Naive thymus-derived CD4-positive, alpha-beta T cell (primary cell): ENCODE results near the gene CAMK2D. TPM values are rescaled to one million over a fixed set of nuclear protein-coding genes. Genes with fewer than 3 reads are reported as not detected.

Experiments used
- ATAC-seq: fragments of 150-1000 bp; cut with Tn5 transposase; 2 replicates; pipeline ENCODE4 v1.10.0; 2021; ENCODE audit warnings: mild to moderate bottlenecking, moderate library complexity
- CTCF ChIA-PET: fragments of 350-600 bp; sonication (Branson Sonifier 250); formaldehyde crosslinking; loops from one replicate; lab custom pipeline; 2021; ENCODE audit warnings: antibody characterized with exemption; lab: Charles Lee
- POLR2A ChIA-PET: fragments of 350-600 bp; sonication (Branson Sonifier 250); formaldehyde crosslinking; loops from one replicate; lab custom pipeline; 2021; ENCODE audit warnings: antibody characterized with exemption, inconsistent platforms; lab: Charles Lee
- DNase-seq, 9 donors: peaks; one replicate each; pipeline versions ENCODE4 v3.0.0 to v3.0.0-alpha.2; 2020 to 2022; ENCODE audit warnings: mixed read lengths in 1 of 9
- H3K27ac ChIP-seq: one replicate; pipeline ENCODE4 v1.7.0; 2013; ENCODE audit warnings: mild to moderate bottlenecking, low read depth, low read length, moderate library complexity
- H3K27me3 ChIP-seq, 2 donors: one replicate each; pipeline ENCODE4 v1.7.0; 2013; ENCODE audit warnings: low read length in 2 of 2, mild to moderate bottlenecking in 2 of 2, moderate library complexity in 2 of 2; ENCODE audit not compliant: control insufficient read depth in 2 of 2, insufficient read depth in 2 of 2
- H3K36me3 ChIP-seq, 3 experiments: 1 replicate in 2 of 3; 2 replicates in 1 of 3; pipeline ENCODE4 v1.7.0; 2013; ENCODE audit warnings: low read length in 3 of 3, mild to moderate bottlenecking in 3 of 3, moderate library complexity in 1 of 3; ENCODE audit not compliant: insufficient read depth in 3 of 3, control insufficient read depth in 2 of 3
- H3K4me1 ChIP-seq, 2 donors: one replicate each; pipeline ENCODE4 v1.7.0; 2013; ENCODE audit warnings: low read length in 2 of 2, mild to moderate bottlenecking in 2 of 2, moderate library complexity in 1 of 2; ENCODE audit not compliant: control insufficient read depth in 2 of 2, insufficient read depth in 2 of 2
- H3K4me3 ChIP-seq: 2 replicates; pipeline ENCODE4 v1.7.0; 2013; ENCODE audit warnings: mild to moderate bottlenecking, low read length
- H3K9me3 ChIP-seq, 3 experiments: 1 replicate in 2 of 3; 2 replicates in 1 of 3; pipeline ENCODE4 v1.7.0; 2013; ENCODE audit warnings: low read length in 3 of 3; ENCODE audit not compliant: control insufficient read depth in 2 of 3
- H3K27ac Mint-ChIP-seq, 9 donors: one replicate each; pipeline ENCODE4 v1.8.0; 2020 to 2022; ENCODE audit warnings: mixed read lengths in 9 of 9, mild to moderate bottlenecking in 8 of 9, moderate library complexity in 5 of 9, inconsistent platforms in 2 of 9
- H3K27me3 Mint-ChIP-seq, 5 donors: one replicate each; pipeline ENCODE4 v1.8.0; 2021 to 2022; ENCODE audit warnings: mixed read lengths in 5 of 5, mild to moderate bottlenecking in 1 of 5
- H3K36me3 Mint-ChIP-seq, 5 donors: one replicate each; pipeline ENCODE4 v1.8.0; 2020 to 2022; ENCODE audit warnings: mixed read lengths in 5 of 5, mild to moderate bottlenecking in 3 of 5, inconsistent platforms in 1 of 5
- H3K4me1 Mint-ChIP-seq, 7 donors: one replicate each; pipeline ENCODE4 v1.8.0; 2020 to 2022; ENCODE audit warnings: mixed read lengths in 7 of 7, mild to moderate bottlenecking in 3 of 7, inconsistent platforms in 1 of 7
- H3K4me3 Mint-ChIP-seq, 10 donors: one replicate each; pipeline ENCODE4 v1.8.0; 2020 to 2022; ENCODE audit warnings: mild to moderate bottlenecking in 10 of 10, mixed read lengths in 10 of 10, moderate library complexity in 6 of 10, inconsistent platforms in 2 of 10
- H3K9me3 Mint-ChIP-seq, 11 donors: one replicate each; pipeline ENCODE4 v1.8.0; 2020 to 2022; ENCODE audit warnings: mixed read lengths in 11 of 11, mild to moderate bottlenecking in 4 of 11, inconsistent platforms in 1 of 11, moderate library complexity in 1 of 11
- intact Hi-C, 2 donors: fragments of 100-400 bp; cut with micrococcal nuclease; formaldehyde crosslinking; loops; one replicate each; pipeline ENCODE4 v1.15.1; 2023
- polyA plus RNA-seq, 2 donors: library from polyadenylated mRNA; unstranded; fragments of 300-500 nt; fragmentation: Illumina TruSeq; gene quantifications; one replicate each; pipeline ENCODE4 v1.2.3, GENCODE V29; 2021
- total RNA-seq, 6 experiments: library from RNA in 5 of 6; stranded (reverse) in 5 of 6; gene quantifications; 1 replicate in 5 of 6; 2 replicates in 1 of 6; pipeline ENCODE4 v1.2.3 and lab custom pipeline; 2021 to 2026

The CAMK2D gene
- total and polyA plus RNA-seq, 7 experiments from 2014 or later: 13.5 to 41.2 (median 36.1) TPM

DNA sequence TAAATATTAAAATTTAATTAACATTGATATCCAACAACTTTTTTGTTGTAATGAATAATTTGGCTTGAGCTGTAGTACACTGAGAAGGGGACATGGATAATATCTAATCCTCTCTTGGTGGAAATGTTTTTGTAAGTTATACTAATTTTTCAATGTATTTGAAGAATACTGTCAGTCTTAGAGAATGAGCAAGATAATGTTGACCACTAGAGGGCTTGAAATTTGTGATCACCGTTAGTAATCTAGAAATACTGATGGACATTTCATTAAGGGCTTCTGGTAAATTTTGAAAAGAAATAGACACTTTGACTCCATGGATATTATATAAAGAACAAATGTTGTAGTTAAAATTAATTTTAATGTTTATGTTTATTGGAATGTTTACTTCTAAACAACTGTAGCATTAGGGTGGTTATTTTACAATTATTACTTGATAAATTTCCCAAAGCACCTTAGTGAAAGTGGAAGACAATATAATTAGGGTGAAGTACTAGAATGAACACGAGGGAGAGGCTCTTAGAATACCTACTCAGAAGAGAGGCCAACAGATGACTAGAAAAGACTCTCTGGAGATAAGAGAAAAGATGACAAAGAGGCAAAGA is 20.0 kb upstream of the CAMK2D start:
- no peak overlapping the region for H3K4me3 ChIP-seq
- Mint-ChIP-seq H3K9me3 (peaks cover 0 to 8% (median 0%) of the 10 kb centered on the region in 11 donors), H3K27ac (no peak overlapping the region), H3K4me3 (no peak overlapping the region), H3K4me1 (peaks cover 5 to 24% (median 12%) of the 10 kb centered on the region in 7 donors), H3K27me3 (no peaks in the 10 kb centered on the region), H3K36me3 (peaks cover 0 to 5% (median 0%) of the 10 kb centered on the region in 5 donors)
- no peaks in the 10 kb centered on the region for H3K36me3 ChIP-seq
- intact Hi-C loops: loop anchor here (1.0 to 5.0 kb wide), 10 partner anchors 19 to 401 kb away; no protein-coding TSS in a partner anchor
- no peak overlapping the region for H3K27ac ChIP-seq
- no peaks in the 10 kb centered on the region for H3K4me1 ChIP-seq
- DNase-seq: peak in 5 of 9 donors; percentile 21 to 28 (median 27)
- H3K27me3 ChIP-seq: no peaks in the 10 kb centered on the region
- ChIA-PET CTCF (interaction anchor here (1.2 to 1.3 kb wide), 2 partner anchors 14 to 289 kb away, joined by 3 to 6 read pairs; no protein-coding TSS in a partner anchor), POLR2A (no interaction called here)
- ATAC-seq: peak; percentile 41
- no peaks in the 10 kb centered on the region for H3K9me3 ChIP-seq

- Histone ChIP-seq H3K4me3 (no peak overlapping the region), H3K9me3 (no peaks in the 10 kb centered on the region), H3K27ac (no peak overlapping the region), H3K27me3 (no peaks in the 10 kb centered on the region), H3K36me3 (no peaks in the 10 kb centered on the region), H3K4me1 (peaks cover 0 to 3% of the 10 kb centered on the region in 2 donors)
- CTCF ChIA-PET: no interaction called here
- Mint-ChIP-seq H3K27me3 (no peaks in the 10 kb centered on the region), H3K9me3 (peaks cover 0 to 3% (median 0%) of the 10 kb centered on the region in 11 donors), H3K4me3 (no peak overlapping the region), H3K36me3 (peaks cover 0 to 4% (median 0%) of the 10 kb centered on the region in 5 donors), H3K4me1 (peaks cover 0 to 22% (median 18%) of the 10 kb centered on the region in 7 donors), H3K27ac (no peak overlapping the region)
- DNase-seq (no peak), ATAC-seq (no peak)
- intact Hi-C loops: loop anchor here in 1 of 2 donors (5.0 kb wide), 1 partner anchor 384 kb away; no protein-coding TSS in a partner anchor
- POLR2A ChIA-PET: interaction anchor here (1.0 to 1.4 kb wide), 2 partner anchors 8 to 14 kb away, joined by 3 read pairs; no protein-coding TSS in a partner anchor
These were observed 15.1 kb upstream of the CAMK2D start for GRCh38 chr4:113776679-113777078.

- POLR2A ChIA-PET: interaction anchor here (1.0 to 1.4 kb wide), 2 partner anchors 8 to 13 kb away, joined by 3 read pairs; no protein-coding TSS in a partner anchor
These were observed 14.5 kb upstream of the CAMK2D start for GRCh38 chr4:113776016-113776415.

GRCh38 chr4:113773756-113774155 is 12.2 kb upstream of the CAMK2D start:
- Histone ChIP-seq H3K27me3 (no peaks in the 10 kb centered on the region), H3K27ac (no peak overlapping the region), H3K4me3 (no peak overlapping the region), H3K9me3 (no peaks in the 10 kb centered on the region), H3K36me3 (no peaks in the 10 kb centered on the region), H3K4me1 (peaks cover 0 to 3% of the 10 kb centered on the region in 2 donors)
- H3K9me3 Mint-ChIP-seq: peaks cover 0 to 3% (median 0%) of the 10 kb centered on the region in 11 donors
- CTCF ChIA-PET: no interaction called here
- H3K27ac Mint-ChIP-seq: peak overlapping the region in 2 of 9 donors; percentile 2 to 52
- POLR2A ChIA-PET: interaction anchor here (0.7 to 1.9 kb wide), 4 partner anchors 11 to 125 kb away, joined by 3 to 8 read pairs (median 4); no protein-coding TSS in a partner anchor
- DNase-seq (no peak), ATAC-seq (no peak)
- H3K4me1 Mint-ChIP-seq: peaks cover 0 to 18% (median 14%) of the 10 kb centered on the region in 7 donors
- no peaks in the 10 kb centered on the region for H3K27me3 Mint-ChIP-seq
- peak overlapping the region in 1 of 10 donors; percentile 82 for H3K4me3 Mint-ChIP-seq
- intact Hi-C loops: no loop called here
- H3K36me3 Mint-ChIP-seq: peaks cover 0 to 4% (median 0%) of the 10 kb centered on the region in 5 donors

More at GRCh38 chr4:113776016-113776415, 14.5 kb upstream of the CAMK2D start:
- no peaks in the 10 kb centered on the region for H3K36me3 ChIP-seq
- intact Hi-C loops: loop anchor here in 1 of 2 donors (5.0 kb wide), 1 partner anchor 384 kb away; no protein-coding TSS in a partner anchor
- Mint-ChIP-seq H3K4me3 (no peak overlapping the region), H3K36me3 (peaks cover 0 to 4% (median 0%) of the 10 kb centered on the region in 5 donors), H3K9me3 (peaks cover 0 to 3% (median 0%) of the 10 kb centered on the region in 11 donors), H3K27ac (no peak overlapping the region), H3K27me3 (no peaks in the 10 kb centered on the region), H3K4me1 (peaks cover 0 to 18% (median 14%) of the 10 kb centered on the region in 7 donors)
- peaks cover 0 to 3% of the 10 kb centered on the region in 2 donors for H3K4me1 ChIP-seq
- DNase-seq (no peak), ATAC-seq (no peak)
- no peaks in the 10 kb centered on the region for H3K9me3 ChIP-seq
- CTCF ChIA-PET: no interaction called here
- H3K27me3 ChIP-seq: no peaks in the 10 kb centered on the region
- H3K27ac ChIP-seq: no peak overlapping the region
- H3K4me3 ChIP-seq: no peak overlapping the region

DNA sequence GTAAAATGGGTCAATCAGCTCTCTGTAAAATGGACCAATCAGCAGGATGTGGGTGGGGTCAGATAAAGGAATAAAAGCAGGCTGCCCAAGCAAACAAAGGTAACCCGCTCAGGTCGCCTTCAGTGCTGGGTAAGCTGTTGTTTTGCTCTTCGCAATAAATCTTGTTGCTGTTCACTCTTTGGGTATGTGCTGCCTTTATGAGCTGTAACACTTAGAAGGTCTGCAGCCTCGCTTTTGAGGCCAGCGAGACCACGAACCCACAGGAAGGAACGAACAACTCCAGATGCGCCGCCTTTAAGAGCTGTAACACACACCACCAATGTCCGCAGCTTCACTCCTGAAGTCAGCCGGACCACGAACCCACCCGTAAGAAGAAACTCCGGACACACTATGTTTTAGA is 11.5 kb upstream of the CAMK2D start:
- peaks cover 0 to 4% (median 0%) of the 10 kb centered on the region in 5 donors for H3K36me3 Mint-ChIP-seq
- CTCF ChIA-PET: no interaction called here
- intact Hi-C loops: no loop called here
- Histone ChIP-seq H3K27me3 (no peaks in the 10 kb centered on the region), H3K36me3 (no peaks in the 10 kb centered on the region), H3K4me1 (peaks cover 0 to 3% of the 10 kb centered on the region in 2 donors), H3K9me3 (no peaks in the 10 kb centered on the region), H3K4me3 (peak overlapping the region; percentile 38), H3K27ac (no peak overlapping the region)
- ATAC-seq: no peak
- peaks cover under 1 to 18% (median 14%) of the 10 kb centered on the region in 7 donors for H3K4me1 Mint-ChIP-seq
- peak overlapping the region in 6 of 9 donors; percentile 2 to 82 (median 62) for H3K27ac Mint-ChIP-seq
- H3K4me3 Mint-ChIP-seq: peak overlapping the region; percentile 61 to 83 (median 78)
- POLR2A ChIA-PET: interaction anchor here (0.6 to 1.9 kb wide), 4 partner anchors 10 to 126 kb away, joined by 3 to 8 read pairs (median 4); no protein-coding TSS in a partner anchor
- DNase-seq: no peak
- no peaks in the 10 kb centered on the region for H3K27me3 Mint-ChIP-seq
- peaks cover 0 to 3% (median 0%) of the 10 kb centered on the region in 11 donors for H3K9me3 Mint-ChIP-seq

DNA sequence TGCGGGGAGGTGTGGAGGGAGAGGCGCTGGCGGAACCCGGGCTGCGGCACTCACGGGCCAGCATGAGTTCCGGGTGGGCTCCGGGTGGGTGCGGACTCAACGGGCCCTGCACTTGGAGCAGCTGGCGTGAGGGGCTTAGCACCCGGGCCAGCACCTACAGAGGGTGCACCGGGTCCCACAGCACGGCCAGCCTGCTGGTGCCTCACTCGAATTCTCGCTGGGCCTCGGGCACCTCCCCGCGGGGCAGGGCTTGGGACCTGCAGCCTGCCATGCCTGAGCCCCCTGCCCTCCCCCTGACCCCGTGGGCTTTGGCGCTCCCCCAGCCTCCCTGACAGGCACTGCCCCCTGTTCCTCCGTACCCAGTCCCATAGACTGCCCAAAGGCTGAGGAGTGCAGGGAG is 10.8 kb upstream of the CAMK2D start:
- no peak for ATAC-seq
- no peak overlapping the region for H3K4me3 ChIP-seq
- H3K4me3 Mint-ChIP-seq: no peak overlapping the region
- no peaks in the 10 kb centered on the region for H3K27me3 ChIP-seq
- no peaks in the 10 kb centered on the region for H3K9me3 ChIP-seq
- ChIA-PET POLR2A (interaction anchor here (1.9 kb wide), 1 partner anchor 10 kb away, joined by 8 read pairs; no protein-coding TSS in a partner anchor), CTCF (no interaction called here)
- H3K27me3 Mint-ChIP-seq: no peaks in the 10 kb centered on the region
- no peak for DNase-seq
- H3K9me3 Mint-ChIP-seq: peaks cover 0 to 3% (median 0%) of the 10 kb centered on the region in 11 donors
- no peak overlapping the region for H3K27ac Mint-ChIP-seq
- H3K4me1 Mint-ChIP-seq: peaks cover 2 to 22% (median 16%) of the 10 kb centered on the region in 7 donors
- H3K4me1 ChIP-seq: peaks cover 0 to 3% of the 10 kb centered on the region in 2 donors
- peaks cover 0 to 4% (median 0%) of the 10 kb centered on the region in 5 donors for H3K36me3 Mint-ChIP-seq
- intact Hi-C loops: no loop called here
- no peak overlapping the region for H3K27ac ChIP-seq
- no peaks in the 10 kb centered on the region for H3K36me3 ChIP-seq
